Measurements from ENCODE around the gene NOTCH4. TPM values are rescaled to one million over a fixed set of nuclear protein-coding genes. Genes with fewer than 3 reads are reported as not detected.

The NOTCH4 gene
- total RNA-seq, 2 experiments from 2014 or later, result 1.2 to 1.3 TPM

DNA sequence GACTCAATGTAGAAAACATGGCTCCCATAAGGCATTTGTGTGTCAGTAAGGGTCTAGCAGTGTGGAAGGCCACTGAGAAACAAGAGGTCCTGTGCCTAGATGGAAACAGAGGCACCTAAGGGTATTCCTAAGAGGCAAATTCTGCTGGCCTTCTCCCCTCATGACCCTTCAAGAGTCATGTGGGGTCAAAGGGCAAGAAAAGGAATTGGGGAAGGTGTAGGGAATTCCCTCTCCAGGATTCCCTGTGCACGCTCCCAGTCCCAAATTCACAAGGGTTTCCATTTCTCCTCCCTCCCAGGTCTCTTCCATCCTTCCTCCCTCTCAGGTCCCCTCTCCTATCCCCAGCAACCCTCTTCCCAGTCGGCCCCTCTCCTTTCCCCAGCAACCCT is 48.6 kb downstream of the NOTCH4 start:
- H3K4me3 Mint-ChIP-seq, result peak overlapping the region; percentile 94
- peaks cover 14% of the 10 kb centered on the region for H3K36me3 Mint-ChIP-seq (ENCODE audit: low read depth)
- ATAC-seq (no peak), DNase-seq (no peak)
- peak overlapping the region; percentile 96 for H3K27ac Mint-ChIP-seq
- ChIA-PET POLR2A (no interaction called here), CTCF (no interaction called here)
- no peaks in the 10 kb centered on the region for H3K27me3 Mint-ChIP-seq
- no peak for TF ChIP-seq CTCF (IDR thresholded peaks at IDR 0.05)
- H3K4me1 Mint-ChIP-seq (ENCODE audit: low read depth), result peaks cover 55% of the 10 kb centered on the region
- intact Hi-C loops (cut with micrococcal nuclease), result no loop called here
- H3K9me3 Mint-ChIP-seq, result no peaks in the 10 kb centered on the region

DNA sequence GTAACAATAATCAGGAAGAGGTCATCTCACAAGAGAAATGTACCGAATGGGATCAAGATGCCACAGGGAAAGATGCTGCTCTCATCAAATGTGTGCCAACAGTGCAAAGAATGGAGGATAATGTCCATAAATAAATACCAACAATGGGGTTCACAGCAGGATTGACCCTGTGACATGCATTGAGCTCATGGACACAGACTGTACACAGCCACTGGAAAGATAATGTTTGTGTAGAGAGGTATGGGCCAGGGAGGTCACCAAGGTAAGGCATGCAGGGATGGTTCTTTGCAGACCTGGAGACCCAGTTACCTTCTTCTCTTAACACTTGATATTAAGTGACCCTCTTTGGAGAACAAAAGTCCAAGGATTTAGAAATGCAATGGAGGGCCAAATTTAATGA is 49.5 kb downstream of the NOTCH4 start:
- Mint-ChIP-seq H3K4me1 (ENCODE audit: low read depth) (peaks cover 50% of the 10 kb centered on the region), H3K27me3 (no peaks in the 10 kb centered on the region), H3K4me3 (peak overlapping the region; percentile 94), H3K9me3 (no peaks in the 10 kb centered on the region), H3K36me3 (ENCODE audit: low read depth) (peaks cover 12% of the 10 kb centered on the region), H3K27ac (no peak overlapping the region)
- no peak for ATAC-seq
- POLR2A ChIA-PET, result interaction anchor here (1.5 kb wide), 1 partner anchor 10 kb away, joined by 4 read pairs; the partner anchor contains the start of gene EGFL8
- DNase-seq, result no peak
- CTCF ChIA-PET, result no interaction called here
- TF ChIP-seq CTCF (IDR thresholded peaks at IDR 0.05), result no peak
- intact Hi-C loops (cut with micrococcal nuclease), result no loop called here

GRCh38 chr6:32173051-32173727 is 50.7 kb downstream of the NOTCH4 start:
- Mint-ChIP-seq H3K4me1 (ENCODE audit: low read depth) (peaks cover 44% of the 10 kb centered on the region), H3K4me3 (no peak overlapping the region), H3K27me3 (no peaks in the 10 kb centered on the region), H3K36me3 (ENCODE audit: low read depth) (peaks cover 9% of the 10 kb centered on the region), H3K27ac (peak overlapping the region; percentile 16), H3K9me3 (no peaks in the 10 kb centered on the region)
- CTCF ChIA-PET, result interaction anchor here (1.3 kb wide), 1 partner anchor 19 kb away, joined by 3 read pairs; no protein-coding TSS in a partner anchor
- no peak for ATAC-seq
- DNase-seq, result no peak
- POLR2A ChIA-PET, result interaction anchor here (1.3 to 1.5 kb wide), 2 partner anchors 9 to 22 kb away, joined by 4 read pairs; partner anchors contain the start of gene EGFL8
- intact Hi-C loops (cut with micrococcal nuclease), result no loop called here
- TF ChIP-seq CTCF (IDR thresholded peaks at IDR 0.05), result no peak

DNA sequence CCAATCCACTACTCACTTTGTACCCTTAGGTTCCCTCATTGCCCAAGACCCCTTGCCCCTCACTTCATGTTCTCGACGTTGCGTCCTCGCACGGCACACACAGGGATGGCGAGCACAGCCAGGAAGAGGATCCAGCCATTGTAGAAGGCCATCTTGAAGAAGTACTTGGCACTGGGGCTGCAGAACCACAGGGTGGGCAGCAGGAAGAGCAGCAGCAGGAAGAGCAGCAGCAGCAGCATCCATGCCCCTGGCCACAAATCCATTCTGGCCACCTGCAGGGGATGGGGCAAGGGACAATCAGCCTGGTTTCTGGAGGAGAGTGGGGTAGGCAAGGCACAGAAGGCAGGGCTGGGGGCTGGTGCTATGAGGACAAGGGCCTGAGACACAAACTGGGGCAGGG is 52.6 kb downstream of the NOTCH4 start:
- Mint-ChIP-seq H3K4me1 (ENCODE audit: low read depth) (peaks cover 31% of the 10 kb centered on the region), H3K36me3 (ENCODE audit: low read depth) (peaks cover 17% of the 10 kb centered on the region), H3K27me3 (no peaks in the 10 kb centered on the region), H3K4me3 (no peak overlapping the region), H3K9me3 (no peaks in the 10 kb centered on the region), H3K27ac (no peak overlapping the region)
- ChIA-PET CTCF (interaction anchor here (2.4 kb wide), 1 partner anchor 53 kb away, joined by 7 read pairs; no protein-coding TSS in a partner anchor), POLR2A (interaction anchor here (1.0 kb wide), 3 partner anchors 16 to 22 kb away, joined by 3 to 4 read pairs (median 3); partner anchors contain the start of gene GPSM3)
- no peak for TF ChIP-seq CTCF (IDR thresholded peaks at IDR 0.05)
- DNase-seq, result no peak
- ATAC-seq, result no peak
- intact Hi-C loops (cut with micrococcal nuclease), result no loop called here

DNA sequence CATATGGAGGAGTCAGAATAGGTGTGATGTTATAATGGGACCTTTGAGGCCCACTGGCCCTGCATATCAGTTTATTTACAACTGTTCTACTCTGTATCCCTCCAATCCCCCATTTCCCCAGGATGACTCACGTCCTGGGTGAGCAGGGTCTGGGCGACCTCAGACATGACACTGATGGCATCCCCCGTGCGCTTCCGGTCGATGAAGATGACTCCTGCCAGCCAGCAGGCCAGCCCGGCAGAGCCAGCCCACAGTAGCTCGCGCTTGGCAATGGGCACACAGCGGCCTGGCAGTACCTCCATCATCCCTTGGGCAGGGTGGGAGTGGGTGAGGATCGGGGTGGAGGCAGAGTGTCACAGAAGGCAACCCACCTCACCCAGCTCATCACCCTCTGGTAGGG is 53.6 kb downstream of the NOTCH4 start:
- DNase-seq (no peak), ATAC-seq (no peak)
- no peak overlapping the region for H3K4me3 Mint-ChIP-seq
- CTCF ChIA-PET, result interaction anchor here (2.4 kb wide), 1 partner anchor 52 kb away, joined by 7 read pairs; no protein-coding TSS in a partner anchor
- POLR2A ChIA-PET, result interaction anchor here (1.0 kb wide), 2 partner anchors 21 to 23 kb away, joined by 3 read pairs; partner anchors contain the start of gene GPSM3
- H3K9me3 Mint-ChIP-seq, result no peaks in the 10 kb centered on the region
- TF ChIP-seq CTCF (IDR thresholded peaks at IDR 0.05), result no peak
- intact Hi-C loops (cut with micrococcal nuclease), result no loop called here
- no peak overlapping the region for H3K27ac Mint-ChIP-seq
- H3K36me3 Mint-ChIP-seq (ENCODE audit: low read depth), result peaks cover 19% of the 10 kb centered on the region
- no peaks in the 10 kb centered on the region for H3K27me3 Mint-ChIP-seq
- H3K4me1 Mint-ChIP-seq (ENCODE audit: low read depth), result peaks cover 29% of the 10 kb centered on the region
